ENCODE results near the gene TMEM143. TPM values are rescaled to one million over a fixed set of nuclear protein-coding genes. Genes with fewer than 3 reads are reported as not detected.
A peak's percentile ranks its signal among the peaks of the same experiment; 100 is the strongest.

The TMEM143 gene
- total RNA-seq, 1 experiment from 2014 or later, result 6.6 TPM

GRCh38 chr19:48329167-48329891 is 34.4 kb downstream of the TMEM143 start:
- no TSS peak for BruUV-seq (replicated peaks)
- no peak for DNase-seq (ENCODE audit: low read depth, low spot score)
- intact Hi-C loops (cut with micrococcal nuclease; ENCODE audit: unreplicated experiment), result no loop called here
- no peaks in the 10 kb centered on the region for H3K27me3 ChIP-seq (ENCODE audit: control insufficient read depth, insufficient read depth, low read length)
- ChIA-PET POLR2A (no interaction called here), CTCF (no interaction called here)
- no peak for ATAC-seq
- no peaks in the 10 kb centered on the region for H3K36me3 ChIP-seq (ENCODE audit: control insufficient read depth, insufficient read depth, low read length)
- peaks cover 7% of the 10 kb centered on the region for H3K4me1 ChIP-seq (ENCODE audit: control insufficient read depth, insufficient read depth, low read length)
- no peak overlapping the region for H3K27ac ChIP-seq (ENCODE audit: low read length)
- H3K4me3 ChIP-seq (ENCODE audit: low read depth in 2 of 2, low read length in 2 of 2), result no peak overlapping the region
- no peak for TF ChIP-seq POLR2AphosphoS5 (IDR thresholded peaks at IDR 0.05; ENCODE audit: low read depth, low read length)
- H3K9me3 ChIP-seq (ENCODE audit: control insufficient read depth, insufficient read depth, low read depth, low read length), result no peaks in the 10 kb centered on the region
- in situ Hi-C loops (cut with HindIII; ENCODE audit: low pct_unique_long_range_greater_than_20kb, low sequenced_read_pairs), result no loop called here

- BruUV-seq (replicated peaks), result TSS peak; percentile 84
- ChIA-PET POLR2A (no interaction called here), CTCF (interaction anchor here (0.7 to 1.2 kb wide), 2 partner anchors 9 to 126 kb away, joined by 3 read pairs; no protein-coding TSS in a partner anchor)
- no peaks in the 10 kb centered on the region for H3K36me3 ChIP-seq (ENCODE audit: control insufficient read depth, insufficient read depth, low read length)
- H3K27me3 ChIP-seq (ENCODE audit: control insufficient read depth, insufficient read depth, low read length), result no peaks in the 10 kb centered on the region
- DNase-seq (ENCODE audit: low read depth, low spot score), result no peak
- H3K4me3 ChIP-seq (ENCODE audit: low read depth in 2 of 2, low read length in 2 of 2), result peak within 1 kb of the TSS; percentile 56 to 88
- no peaks in the 10 kb centered on the region for H3K9me3 ChIP-seq (ENCODE audit: control insufficient read depth, insufficient read depth, low read depth, low read length)
- peak within 1 kb of the TSS; percentile 89 for H3K27ac ChIP-seq (ENCODE audit: low read length)
- intact Hi-C loops (cut with micrococcal nuclease; ENCODE audit: unreplicated experiment), result no loop called here
- TF ChIP-seq REST (IDR thresholded peaks at IDR 0.05; ENCODE audit: insufficient read depth in 1 of 2, low read depth in 2 of 2, low read length in 1 of 2) (no peak), POLR2AphosphoS5 (IDR thresholded peaks at IDR 0.05; ENCODE audit: low read depth, low read length) (peak; percentile 84), CTCF (IDR thresholded peaks at IDR 0.05) (no peak)
- peaks cover 11% of the 10 kb centered on the region for H3K4me1 ChIP-seq (ENCODE audit: control insufficient read depth, insufficient read depth, low read length)
- ATAC-seq, result peak; percentile 65
- in situ Hi-C loops (cut with HindIII; ENCODE audit: low pct_unique_long_range_greater_than_20kb, low sequenced_read_pairs), result no loop called here
These were observed 38.4 kb downstream of the TMEM143 start, which contains the start of gene EMP3 for GRCh38 chr19:48325265-48325910. EMP3 (plus strand) TSS chr19:48325552; CDS start chr19:48326845, 1,293 bp downstream.
